Measurements from ENCODE around the gene ORAI1.

- TF ChIP-seq, protein P1, sequence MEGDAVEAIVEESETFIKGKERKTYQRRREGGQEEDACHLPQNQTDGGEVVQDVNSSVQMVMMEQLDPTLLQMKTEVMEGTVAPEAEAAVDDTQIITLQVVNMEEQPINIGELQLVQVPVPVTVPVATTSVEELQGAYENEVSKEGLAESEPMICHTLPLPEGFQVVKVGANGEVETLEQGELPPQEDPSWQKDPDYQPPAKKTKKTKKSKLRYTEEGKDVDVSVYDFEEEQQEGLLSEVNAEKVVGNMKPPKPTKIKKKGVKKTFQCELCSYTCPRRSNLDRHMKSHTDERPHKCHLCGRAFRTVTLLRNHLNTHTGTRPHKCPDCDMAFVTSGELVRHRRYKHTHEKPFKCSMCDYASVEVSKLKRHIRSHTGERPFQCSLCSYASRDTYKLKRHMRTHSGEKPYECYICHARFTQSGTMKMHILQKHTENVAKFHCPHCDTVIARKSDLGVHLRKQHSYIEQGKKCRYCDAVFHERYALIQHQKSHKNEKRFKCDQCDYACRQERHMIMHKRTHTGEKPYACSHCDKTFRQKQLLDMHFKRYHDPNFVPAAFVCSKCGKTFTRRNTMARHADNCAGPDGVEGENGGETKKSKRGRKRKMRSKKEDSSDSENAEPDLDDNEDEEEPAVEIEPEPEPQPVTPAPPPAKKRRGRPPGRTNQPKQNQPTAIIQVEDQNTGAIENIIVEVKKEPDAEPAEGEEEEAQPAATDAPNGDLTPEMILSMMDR (IDR thresholded peaks at IDR 0.05): no peak
- no peak for TF ChIP-seq POLR2A (IDR thresholded peaks at IDR 0.05; ENCODE audit: low read depth)
Measured at GRCh38 chr12:121613462-121613861, 12.9 kb upstream of the ORAI1 start.
